HepG2 (cell line): ENCODE measurements around the gene ZNF217. TPM values are rescaled to one million over a fixed set of nuclear protein-coding genes. Genes with fewer than 3 reads are reported as not detected.

ENCODE experiments used
- AFF4 ChIP-seq: sonication (generic); formaldehyde crosslinking; IDR thresholded peaks from 2 replicates; pipeline ENCODE4 v1.4.0; 2020; ENCODE audit warnings: missing genetic modification reagents
- ARID4A ChIP-seq: sonication (generic); formaldehyde crosslinking; IDR thresholded peaks from 2 replicates; pipeline ENCODE4 v1.5.0; 2020; ENCODE audit warnings: mild to moderate bottlenecking, missing genetic modification reagents, borderline replicate concordance
- FOXJ3 ChIP-seq: sonication (generic); formaldehyde crosslinking; IDR thresholded peaks from 2 replicates; pipeline ENCODE4 v1.4.0; 2020; ENCODE audit warnings: missing genetic modification reagents, mild to moderate bottlenecking, borderline replicate concordance
- MYNN ChIP-seq: sonication (generic); formaldehyde crosslinking; IDR thresholded peaks from 2 replicates; pipeline ENCODE4 v1.4.0; 2020; ENCODE audit warnings: mild to moderate bottlenecking, low read depth, missing genetic modification reagents
- NFIB ChIP-seq: sonication (generic); formaldehyde crosslinking; IDR thresholded peaks from 2 replicates; pipeline ENCODE4 v1.9.0; 2021; ENCODE audit warnings: missing genetic modification reagents, mild to moderate bottlenecking, borderline replicate concordance
- ZEB1 ChIP-seq: IDR thresholded peaks from 2 replicates; pipeline ENCODE4 v1.6.1; 2012; ENCODE audit warnings: mild to moderate bottlenecking, low read depth, inconsistent platforms; ENCODE audit not compliant: insufficient replicate concordance
- ZNF546 ChIP-seq: sonication (generic); formaldehyde crosslinking; conservative IDR thresholded peaks from 2 replicates; pipeline ENCODE4 v1.8.1; 2023; ENCODE audit warnings: mild to moderate bottlenecking, missing genetic modification reagents
- ZNF572 ChIP-seq: sonication (generic); formaldehyde crosslinking; IDR thresholded peaks from 2 replicates; pipeline ENCODE4 v1.5.1; 2020; ENCODE audit warnings: mild to moderate bottlenecking, missing genetic modification reagents
- polyA plus RNA-seq, 8 experiments: library from polyadenylated mRNA; depleted of rRNA in 3 of 8; stranded (reverse) in 7 of 8; unstranded in 1 of 8; fragments of >200 nt; fragmentation: Illumina TruSeq in 4 of 8; extraction: Trizol in 4 of 8; gene quantifications; 2 replicates each; pipeline versions ENCODE4 v1.2.1 to v1.2.3, GENCODE V29; 2011 to 2016; ENCODE audit warnings: low read depth in 4 of 8, missing spikeins in 1 of 8, mixed read lengths in 1 of 8; ENCODE audit not compliant: insufficient read depth in 1 of 8
- total RNA-seq, 5 experiments: library from RNA; depleted of rRNA; stranded (reverse); fragments of >200 nt; fragmentation: Illumina TruSeq; extraction: Trizol; gene quantifications; 2 replicates each; pipeline ENCODE4 v1.2.3, GENCODE V29; 2016; ENCODE audit warnings: low read depth in 1 of 5
- TF ChIP-seq, protein P1 (sequence below): sonication (generic); formaldehyde crosslinking; IDR thresholded peaks from 2 replicates; pipeline ENCODE4 v1.8.1; 2022; ENCODE audit warnings: low read depth, mild to moderate bottlenecking, missing genetic modification reagents
- TF ChIP-seq, protein P2 (sequence below): sonication (generic); formaldehyde crosslinking; IDR thresholded peaks from 2 replicates; pipeline ENCODE4 v1.4.0; 2020; ENCODE audit warnings: mild to moderate bottlenecking, missing genetic modification reagents, borderline replicate concordance

ZNF217 gene
- total and polyA plus RNA-seq, 2 of the 13 experiments (the other 11 are each of a cell fraction or from before 2014, with no cell fraction given): 22.3 to 29.8 TPM

DNA sequence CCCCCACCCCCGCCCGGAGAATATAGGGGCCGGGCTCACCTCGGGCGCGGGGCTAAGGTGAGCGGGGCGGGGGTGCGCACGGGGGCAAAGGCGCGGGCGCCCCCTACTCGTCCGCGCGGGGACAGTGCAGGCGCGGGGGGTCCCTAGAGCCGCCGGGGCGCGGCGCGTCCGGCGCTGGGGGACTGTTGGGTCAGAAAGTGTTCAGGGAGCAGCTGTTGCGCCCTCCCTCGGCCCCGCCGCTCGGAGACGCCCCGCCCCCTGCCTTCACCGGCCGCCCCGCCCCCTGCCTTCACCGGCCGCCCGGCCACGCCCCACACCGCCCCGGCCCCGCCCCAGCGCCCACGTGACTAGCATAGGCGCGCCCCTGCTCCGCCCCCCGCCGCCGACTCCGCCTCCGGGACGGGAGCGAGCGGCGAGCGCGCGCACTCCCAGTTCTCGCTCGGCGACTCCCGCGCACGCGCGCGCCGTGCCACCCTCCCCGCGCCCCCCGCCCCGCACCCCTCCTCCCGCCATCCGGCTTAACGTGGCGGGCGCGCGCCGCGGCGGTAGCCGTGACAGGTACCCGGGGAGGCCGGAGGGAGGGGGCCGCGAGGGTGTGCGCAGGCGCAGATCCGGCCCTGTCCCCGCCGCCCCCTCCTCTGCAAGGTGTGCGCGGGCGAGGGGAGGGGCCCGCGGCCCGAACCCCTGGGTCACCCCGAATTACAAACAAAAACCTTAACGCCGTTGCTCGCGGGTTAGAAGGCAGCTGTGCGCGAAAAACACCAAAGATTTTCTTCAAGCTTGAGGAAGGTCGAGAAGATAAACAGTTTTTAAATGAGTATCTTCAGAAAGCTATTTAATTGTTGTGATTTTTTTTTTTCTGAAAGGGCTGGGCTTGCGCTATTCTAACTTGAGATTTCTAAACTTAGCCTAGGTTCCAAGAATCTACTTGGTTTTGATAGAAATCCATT, 704 bp upstream of the ZNF217 start (continued):
- TF ChIP-seq ARID4A (CRISPR knock-in tag): peak; percentile 81; the same call in 1 of the 2 replicates
- TF ChIP-seq, protein P1, sequence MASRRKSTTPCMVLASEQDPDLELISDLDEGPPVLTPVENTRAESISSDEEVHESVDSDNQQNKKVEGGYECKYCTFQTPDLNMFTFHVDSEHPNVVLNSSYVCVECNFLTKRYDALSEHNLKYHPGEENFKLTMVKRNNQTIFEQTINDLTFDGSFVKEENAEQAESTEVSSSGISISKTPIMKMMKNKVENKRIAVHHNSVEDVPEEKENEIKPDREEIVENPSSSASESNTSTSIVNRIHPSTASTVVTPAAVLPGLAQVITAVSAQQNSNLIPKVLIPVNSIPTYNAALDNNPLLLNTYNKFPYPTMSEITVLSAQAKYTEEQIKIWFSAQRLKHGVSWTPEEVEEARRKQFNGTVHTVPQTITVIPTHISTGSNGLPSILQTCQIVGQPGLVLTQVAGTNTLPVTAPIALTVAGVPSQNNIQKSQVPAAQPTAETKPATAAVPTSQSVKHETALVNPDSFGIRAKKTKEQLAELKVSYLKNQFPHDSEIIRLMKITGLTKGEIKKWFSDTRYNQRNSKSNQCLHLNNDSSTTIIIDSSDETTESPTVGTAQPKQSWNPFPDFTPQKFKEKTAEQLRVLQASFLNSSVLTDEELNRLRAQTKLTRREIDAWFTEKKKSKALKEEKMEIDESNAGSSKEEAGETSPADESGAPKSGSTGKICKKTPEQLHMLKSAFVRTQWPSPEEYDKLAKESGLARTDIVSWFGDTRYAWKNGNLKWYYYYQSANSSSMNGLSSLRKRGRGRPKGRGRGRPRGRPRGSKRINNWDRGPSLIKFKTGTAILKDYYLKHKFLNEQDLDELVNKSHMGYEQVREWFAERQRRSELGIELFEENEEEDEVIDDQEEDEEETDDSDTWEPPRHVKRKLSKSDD (CRISPR knock-in tag): no peak
- TF ChIP-seq MYNN: no peak
- TF ChIP-seq ZNF546: no peak
- peak; percentile 76 for TF ChIP-seq AFF4 (CRISPR knock-in tag)
- TF ChIP-seq ZEB1: no peak
- no peak for TF ChIP-seq ZNF572 (CRISPR knock-in tag)
- TF ChIP-seq NFIB (CRISPR knock-in tag): no peak
- no peak for TF ChIP-seq FOXJ3 (CRISPR knock-in tag)
- TF ChIP-seq, protein P2, sequence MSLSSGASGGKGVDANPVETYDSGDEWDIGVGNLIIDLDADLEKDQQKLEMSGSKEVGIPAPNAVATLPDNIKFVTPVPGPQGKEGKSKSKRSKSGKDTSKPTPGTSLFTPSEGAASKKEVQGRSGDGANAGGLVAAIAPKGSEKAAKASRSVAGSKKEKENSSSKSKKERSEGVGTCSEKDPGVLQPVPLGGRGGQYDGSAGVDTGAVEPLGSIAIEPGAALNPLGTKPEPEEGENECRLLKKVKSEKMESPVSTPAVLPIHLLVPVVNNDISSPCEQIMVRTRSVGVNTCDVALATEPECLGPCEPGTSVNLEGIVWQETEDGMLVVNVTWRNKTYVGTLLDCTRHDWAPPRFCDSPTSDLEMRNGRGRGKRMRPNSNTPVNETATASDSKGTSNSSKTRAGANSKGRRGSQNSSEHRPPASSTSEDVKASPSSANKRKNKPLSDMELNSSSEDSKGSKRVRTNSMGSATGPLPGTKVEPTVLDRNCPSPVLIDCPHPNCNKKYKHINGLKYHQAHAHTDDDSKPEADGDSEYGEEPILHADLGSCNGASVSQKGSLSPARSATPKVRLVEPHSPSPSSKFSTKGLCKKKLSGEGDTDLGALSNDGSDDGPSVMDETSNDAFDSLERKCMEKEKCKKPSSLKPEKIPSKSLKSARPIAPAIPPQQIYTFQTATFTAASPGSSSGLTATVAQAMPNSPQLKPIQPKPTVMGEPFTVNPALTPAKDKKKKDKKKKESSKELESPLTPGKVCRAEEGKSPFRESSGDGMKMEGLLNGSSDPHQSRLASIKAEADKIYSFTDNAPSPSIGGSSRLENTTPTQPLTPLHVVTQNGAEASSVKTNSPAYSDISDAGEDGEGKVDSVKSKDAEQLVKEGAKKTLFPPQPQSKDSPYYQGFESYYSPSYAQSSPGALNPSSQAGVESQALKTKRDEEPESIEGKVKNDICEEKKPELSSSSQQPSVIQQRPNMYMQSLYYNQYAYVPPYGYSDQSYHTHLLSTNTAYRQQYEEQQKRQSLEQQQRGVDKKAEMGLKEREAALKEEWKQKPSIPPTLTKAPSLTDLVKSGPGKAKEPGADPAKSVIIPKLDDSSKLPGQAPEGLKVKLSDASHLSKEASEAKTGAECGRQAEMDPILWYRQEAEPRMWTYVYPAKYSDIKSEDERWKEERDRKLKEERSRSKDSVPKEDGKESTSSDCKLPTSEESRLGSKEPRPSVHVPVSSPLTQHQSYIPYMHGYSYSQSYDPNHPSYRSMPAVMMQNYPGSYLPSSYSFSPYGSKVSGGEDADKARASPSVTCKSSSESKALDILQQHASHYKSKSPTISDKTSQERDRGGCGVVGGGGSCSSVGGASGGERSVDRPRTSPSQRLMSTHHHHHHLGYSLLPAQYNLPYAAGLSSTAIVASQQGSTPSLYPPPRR (CRISPR knock-in tag): 0 out of 2 replicates have a peak, but pooled peaks have one; percentile 2
